Astrocyte (in vitro differentiated cells and primary cell): Measurements from ENCODE around the gene NDUFA5.

Experiments
- CTCF ChIP-seq: IDR thresholded peaks from 2 replicates; pipeline ENCODE4 v1.5.1; 2011; ENCODE audit warnings: low read depth, mild to moderate bottlenecking, inconsistent platforms, low read length, moderate library complexity; ENCODE audit not compliant: insufficient read depth
- EZH2 ChIP-seq: IDR thresholded peaks from 2 replicates; pipeline ENCODE4 v1.6.1; 2012; ENCODE audit warnings: mild to moderate bottlenecking, low read length, inconsistent platforms; ENCODE audit not compliant: insufficient read depth

GRCh38 chr7:123573341-123573740 is 15.7 kb upstream of the NDUFA5 start:
- TF ChIP-seq CTCF (no peak), EZH2 (no peak)
